Stimulated activated CD8-positive, alpha-beta memory T cell treated with anti-CD3 and anti-CD28 coated beads, Interleukin-7, amount 100 ng/mL, for 48 hours (primary cell): ENCODE results near the gene ERGIC3.
"Not testable (repeated sequence)": the region's sequence is repeated elsewhere in the genome, so short reads cannot be mapped to it uniquely, and the experiment has no call there.

ENCODE experiments used
- DNase-seq, 2 donors: peaks; one replicate each; pipeline ENCODE4 v3.0.0-alpha.2; 2020; ENCODE audit warnings: low read depth in 1 of 2; ENCODE audit errors: extremely low read depth in 1 of 2

Gene ERGIC3

DNA sequence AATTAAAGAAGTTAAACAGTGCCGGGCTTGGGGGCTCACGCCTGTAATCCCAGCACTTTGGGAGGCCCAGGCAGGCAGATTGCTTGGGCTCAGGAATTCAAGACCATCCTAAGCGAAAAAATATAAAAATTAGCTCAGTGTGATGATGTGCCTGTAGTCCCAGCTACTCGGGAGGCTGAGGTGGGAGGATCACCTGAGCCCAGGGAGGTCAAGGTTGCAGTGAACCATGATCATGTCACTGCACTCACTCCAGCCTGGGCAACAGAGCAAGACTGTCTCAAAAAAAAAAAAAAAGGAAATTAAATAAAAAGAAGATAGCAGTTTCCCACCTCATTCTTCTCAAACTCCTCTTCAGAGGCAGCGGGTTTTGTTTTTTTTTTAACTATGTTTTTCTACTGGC lies 24.1 kb upstream of the ERGIC3 start:
- not testable (repeated sequence) for DNase-seq

DNA sequence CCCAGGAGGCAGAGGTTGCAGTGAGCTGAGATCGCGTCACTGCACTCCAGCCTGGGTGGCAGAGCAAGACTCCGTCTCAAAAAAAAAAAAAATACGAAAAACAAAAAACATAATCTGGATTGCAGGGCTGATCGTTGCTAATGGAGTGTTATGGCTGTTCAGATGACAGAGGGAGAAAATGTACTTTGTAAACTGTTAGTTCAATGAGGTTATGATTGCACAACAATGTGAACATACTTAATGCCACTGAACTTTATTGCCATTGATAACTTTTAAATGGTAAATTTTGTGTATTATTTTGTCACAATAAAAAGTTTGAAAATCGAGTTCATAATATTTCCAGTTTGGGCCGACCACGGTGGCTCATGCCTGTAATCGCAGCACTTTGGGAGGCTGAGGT lies 22.9 kb upstream of the ERGIC3 start:
- DNase-seq: no peak

DNA sequence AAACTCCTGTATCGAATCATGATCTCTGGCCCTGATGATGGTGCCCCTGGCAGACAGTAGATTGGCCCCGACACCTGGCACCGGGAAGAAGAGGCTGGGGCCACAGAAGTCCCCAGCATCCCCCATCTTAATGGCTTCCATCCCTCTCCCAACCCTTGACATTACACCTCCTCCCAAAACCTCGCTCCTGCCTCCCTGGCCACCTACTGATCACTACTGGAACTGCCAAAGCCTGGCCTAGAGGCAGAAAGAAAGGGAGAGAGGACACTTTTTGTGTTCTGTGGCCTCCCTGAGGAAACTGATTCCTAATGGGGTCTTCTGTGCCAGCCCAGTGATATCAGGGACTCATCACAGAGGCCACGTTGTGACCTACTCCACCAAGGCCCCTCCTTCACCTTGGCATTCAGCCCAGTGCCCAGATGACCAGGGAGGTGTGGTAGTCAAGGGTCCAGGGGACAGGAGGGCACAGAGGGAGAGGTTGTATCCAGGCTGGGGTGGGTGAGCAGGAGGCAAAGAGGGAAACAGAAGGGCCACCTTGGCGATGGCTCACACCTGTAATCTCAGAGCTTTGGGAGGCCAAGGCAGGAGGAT lies 18.5 kb upstream of the ERGIC3 start:
- DNase-seq: no peak

DNA sequence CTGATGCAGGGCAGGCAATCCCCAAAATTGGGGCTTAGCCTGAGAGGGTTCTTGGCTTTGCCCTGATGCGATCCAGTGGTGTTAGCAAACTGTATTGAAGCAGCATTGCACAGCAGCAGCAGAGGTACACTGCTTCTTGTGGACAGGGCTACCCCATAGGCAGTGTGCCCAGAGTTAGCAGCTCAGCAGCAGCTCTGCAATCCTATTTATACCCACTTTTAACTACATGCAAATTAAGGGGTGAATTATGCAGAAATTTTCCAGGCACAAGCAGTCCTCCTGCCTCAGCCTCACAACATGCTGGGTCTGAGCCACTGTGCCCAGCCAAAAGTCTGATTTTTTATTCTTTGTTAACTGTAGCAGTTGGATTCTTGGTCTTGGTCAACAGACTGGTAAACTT lies 16.2 kb upstream of the ERGIC3 start:
- no peak for DNase-seq

DNA sequence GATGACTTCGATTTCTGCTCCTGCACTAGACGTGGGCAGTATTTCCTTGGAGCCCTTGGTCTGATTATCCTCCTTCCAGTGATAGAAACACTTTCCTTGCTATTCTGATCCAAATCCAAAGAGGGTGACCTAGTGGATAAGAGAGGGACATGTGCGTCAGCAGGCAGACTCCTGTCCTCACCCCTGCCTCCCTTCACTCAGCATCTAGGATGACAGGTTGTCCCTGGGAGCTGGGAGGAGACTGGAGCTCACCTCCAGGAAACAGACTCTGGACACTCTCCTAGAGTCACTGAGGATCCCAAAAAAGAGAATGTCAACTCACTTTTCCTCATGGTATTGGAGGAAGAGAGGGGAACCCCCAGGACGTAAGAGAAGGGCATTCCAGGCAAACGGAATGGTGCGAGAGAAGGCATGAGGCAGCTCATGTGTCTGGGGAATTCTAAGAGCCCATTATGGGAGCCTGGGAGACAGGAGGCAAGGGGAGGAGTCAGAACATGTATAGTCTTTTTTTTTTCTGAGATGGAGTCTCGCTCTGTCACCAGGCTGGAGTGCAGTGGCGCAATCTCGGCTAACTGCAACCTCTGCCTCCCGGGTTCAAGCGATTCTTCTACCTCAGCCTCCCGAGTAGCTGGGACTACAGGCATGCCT lies 14.6 kb upstream of the ERGIC3 start:
- no peak for DNase-seq

DNA sequence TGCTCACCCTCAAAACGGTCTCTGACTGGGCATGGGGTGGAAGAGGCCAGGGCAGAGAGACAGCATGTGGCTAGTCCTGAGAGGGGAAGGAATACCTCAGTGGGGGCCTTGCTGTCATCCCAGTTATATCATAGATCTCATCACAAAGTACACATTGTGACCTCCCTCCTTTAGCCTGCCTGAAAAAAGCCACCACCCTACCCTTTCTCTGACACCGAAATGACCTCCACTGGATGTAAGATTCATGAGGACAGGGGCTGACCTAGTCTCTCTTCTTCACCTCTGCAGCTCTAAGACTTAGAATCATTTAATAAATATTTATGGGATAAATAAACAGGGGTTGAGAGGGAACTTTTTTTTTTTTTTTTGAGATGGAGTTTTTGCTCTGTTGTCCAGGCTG lies 12.3 kb upstream of the ERGIC3 start, which contains the start of gene C20orf173:
Gene C20orf173, minus strand, starts transcription at position 101 of the 400 bp plus-strand sequence. CDS start 279 bp downstream, outside the sequence.
- DNase-seq: no peak

DNA sequence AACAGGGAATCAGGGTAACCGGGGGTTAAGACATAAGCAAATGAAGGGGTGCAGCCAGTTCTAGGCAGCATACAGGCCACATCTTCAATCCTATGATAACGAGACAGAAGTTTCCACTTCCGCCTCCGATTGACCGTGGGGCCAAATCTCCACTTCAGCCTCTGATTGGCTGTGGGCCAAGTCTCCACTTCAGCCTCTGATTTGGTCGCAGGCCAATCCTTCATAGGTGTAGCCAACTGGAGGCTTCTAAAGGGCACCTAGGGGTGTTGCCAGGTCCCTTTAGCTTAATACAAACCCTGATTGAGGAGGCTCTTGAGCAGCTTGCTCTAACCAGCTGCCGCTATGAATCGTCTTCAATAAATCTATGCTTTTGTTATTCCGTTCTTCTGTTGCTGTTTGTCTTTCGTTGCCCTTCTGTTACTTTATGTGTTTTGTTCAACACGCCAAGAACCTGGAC lies 2.1 kb upstream of the ERGIC3 start:
- no peak for DNase-seq

DNA sequence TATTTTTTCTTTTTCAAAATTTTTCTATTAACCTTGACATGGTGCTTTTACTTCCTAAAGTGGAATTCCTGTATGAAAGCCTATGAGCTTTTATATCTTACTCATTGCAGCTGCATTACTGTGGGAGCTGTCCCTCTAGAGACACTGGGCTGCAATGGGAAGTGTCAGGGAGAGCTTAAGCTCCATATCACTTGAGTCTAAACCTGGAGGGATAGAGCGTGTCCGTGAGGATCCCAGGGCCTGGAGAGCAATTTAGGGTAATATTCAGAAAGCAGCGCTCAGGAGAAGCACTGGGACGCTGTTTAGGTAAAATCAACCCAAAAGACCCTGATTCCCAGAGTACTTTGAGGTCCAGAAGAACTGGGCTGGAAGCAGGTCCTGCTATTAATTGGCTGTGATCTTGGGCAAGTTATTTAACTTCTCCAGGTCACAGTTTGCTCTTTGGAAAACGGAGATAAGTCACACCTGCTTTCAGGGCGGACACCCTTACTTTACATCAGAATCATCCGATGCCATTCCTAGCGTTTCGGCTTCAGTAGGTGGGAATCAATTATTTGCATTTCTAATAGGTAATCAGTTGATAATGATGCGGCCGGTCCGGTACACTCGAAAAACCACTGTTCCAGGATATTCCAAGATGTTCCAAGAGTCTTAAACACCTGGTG lies 628 bp upstream of the ERGIC3 start:
- no peak for DNase-seq

DNA sequence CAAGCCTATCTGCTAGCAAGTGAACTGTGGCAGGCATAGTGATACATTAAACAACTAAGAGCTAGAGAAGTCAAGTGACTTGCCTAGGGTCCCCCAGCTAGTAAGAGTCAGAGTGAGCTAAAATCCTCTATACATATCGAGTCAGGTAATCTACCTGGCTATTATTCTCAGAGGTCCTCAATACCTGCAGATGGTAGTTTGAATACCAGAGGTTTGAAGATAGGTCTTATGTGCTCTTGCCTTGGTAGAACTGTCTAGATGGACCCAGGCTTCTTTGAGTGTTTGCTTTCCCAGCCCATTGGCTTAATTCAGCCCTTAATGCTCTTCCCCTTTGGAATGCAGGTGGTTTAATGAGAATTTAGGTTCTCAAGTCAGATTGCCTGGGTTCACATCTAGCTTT lies 1.1 kb downstream of the ERGIC3 start:
- no peak for DNase-seq

DNA sequence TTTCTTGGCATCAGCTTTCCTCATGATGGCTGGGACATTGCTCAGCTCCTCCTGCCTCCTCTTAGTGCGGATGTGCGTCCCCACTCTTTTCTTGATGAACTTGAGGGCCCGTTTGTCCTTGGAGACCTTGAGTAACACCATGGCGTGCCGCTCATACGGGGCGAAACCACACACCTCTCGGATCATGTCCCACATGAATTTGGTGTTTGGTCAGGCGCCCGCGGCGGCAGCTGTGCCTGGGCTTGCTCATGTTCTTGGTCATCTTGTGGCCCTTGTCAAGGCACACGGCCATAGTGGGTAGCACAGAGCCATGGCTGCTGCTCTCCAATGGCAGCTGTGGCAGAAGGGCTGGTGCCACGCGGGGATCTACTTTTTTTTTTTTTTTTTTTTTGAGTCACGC lies 2.6 kb downstream of the ERGIC3 start:
- DNase-seq: no peak

DNA sequence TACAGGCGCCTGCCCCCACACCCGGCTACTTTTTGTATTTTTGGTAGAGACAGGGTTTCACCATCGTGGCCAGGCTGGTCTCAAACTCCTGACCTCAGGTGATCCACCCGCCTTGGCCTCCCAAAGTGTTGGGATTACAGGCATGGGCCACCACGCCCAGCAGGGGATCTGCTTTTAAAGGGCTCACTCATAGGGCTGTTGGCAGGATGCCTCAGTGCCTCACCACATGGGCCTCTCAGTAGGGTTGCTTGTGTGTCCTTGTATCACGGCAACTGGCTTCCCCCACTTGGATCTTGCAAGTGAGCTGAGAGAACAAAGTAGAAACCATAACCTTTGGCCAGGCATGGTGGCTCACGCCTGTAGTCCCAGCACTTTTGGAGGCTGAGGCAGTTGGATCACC lies 3.1 kb downstream of the ERGIC3 start:
- DNase-seq: not testable (repeated sequence)

DNA sequence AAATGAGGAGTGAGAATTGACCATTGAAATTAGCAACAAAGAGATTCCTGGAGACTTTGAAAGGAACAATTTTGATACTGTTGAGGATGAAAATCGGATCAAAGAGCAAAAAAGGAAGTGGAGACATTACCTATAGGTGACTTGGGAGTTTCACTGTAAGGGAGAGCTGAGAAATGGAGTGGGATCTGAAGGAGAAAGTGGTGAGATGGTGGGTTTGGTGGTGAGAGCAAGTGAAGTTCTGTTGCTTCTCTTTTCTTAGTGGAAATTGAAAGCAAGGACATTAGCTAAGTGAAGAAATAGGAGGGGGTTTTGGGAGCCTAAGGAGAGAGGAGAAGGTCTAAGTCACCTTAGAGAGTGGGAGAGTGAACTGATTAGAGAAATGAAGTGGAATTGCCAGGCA lies 4.2 kb downstream of the ERGIC3 start:
- DNase-seq: no peak

DNA sequence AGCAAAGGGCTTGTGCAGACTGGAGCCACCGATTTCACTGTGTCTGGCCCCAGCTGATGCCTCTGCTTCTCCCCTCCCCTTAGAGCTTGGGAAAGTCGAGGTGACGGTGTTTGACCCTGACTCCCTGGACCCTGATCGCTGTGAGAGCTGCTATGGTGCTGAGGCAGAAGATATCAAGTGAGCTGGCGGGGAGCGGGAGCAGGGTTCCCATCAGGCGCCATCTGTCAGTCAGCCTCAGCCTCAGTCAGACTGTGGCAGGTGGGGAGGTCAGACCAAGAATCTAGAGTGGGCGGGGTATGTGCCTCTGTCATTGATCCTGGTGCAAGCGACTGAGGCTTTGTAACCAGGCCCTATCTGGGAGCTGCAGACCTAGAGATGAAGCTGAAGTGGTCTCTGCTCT lies 5.5 kb downstream of the ERGIC3 start:
- no peak for DNase-seq

DNA sequence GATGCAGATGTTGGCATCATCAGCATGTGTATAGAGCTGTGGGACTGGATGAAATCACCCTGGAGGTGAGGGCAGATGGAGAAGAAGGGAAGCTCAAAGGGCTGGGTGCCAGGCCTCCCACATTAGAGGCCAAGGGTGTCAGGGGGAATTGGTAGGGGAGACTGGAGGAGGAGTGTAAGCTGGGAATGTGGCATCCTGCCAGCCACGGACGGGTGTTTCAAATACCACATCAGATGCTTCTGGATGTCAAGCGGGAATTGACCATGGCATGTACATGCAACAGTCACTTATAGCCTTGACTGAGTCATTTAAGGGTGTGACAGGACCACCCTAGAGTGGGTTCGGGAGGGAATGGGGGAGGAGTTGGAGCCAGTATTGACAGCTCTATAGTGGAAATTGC lies 9.6 kb downstream of the ERGIC3 start:
- no peak for DNase-seq

DNA sequence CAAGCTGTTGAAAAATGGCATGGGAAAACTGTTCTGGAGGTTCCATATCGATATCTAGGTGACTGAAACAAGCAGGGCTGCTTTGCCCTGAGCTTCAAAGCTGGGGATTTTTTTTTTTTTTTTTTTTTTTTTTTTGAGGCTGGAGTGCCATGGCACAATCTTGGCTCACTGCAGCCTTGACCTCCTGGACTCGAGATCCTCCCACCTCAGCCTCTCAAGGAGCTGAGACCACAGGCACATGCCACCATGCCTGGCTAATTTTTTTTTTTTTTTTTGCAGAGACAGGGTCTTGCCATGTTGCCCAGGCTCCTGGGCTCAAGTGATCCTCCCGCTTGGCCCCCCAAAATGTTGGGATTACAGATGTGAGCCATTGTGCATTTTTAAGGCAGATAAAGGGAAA lies 11.0 kb downstream of the ERGIC3 start:
- DNase-seq: no peak

DNA sequence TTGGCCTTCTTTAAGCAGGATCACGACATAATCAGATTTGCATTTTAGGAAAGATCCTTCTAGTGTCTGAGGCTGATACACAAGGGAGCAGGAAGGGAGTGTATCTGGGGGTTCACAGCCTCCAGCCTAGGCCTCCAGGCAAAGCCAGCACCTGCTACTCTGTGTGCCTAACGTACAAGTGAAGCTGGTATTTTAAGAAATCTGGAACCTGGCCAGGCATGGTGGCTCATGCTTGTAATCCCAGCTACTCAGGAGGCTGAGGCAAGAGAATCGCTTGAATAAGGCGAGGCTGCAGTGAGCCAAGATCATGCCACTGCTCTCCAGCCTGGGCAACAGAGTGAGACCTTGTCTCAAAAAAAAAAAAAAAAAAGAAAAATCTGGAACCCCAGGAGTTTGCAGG lies 13.6 kb downstream of the ERGIC3 start:
- DNase-seq: not testable (repeated sequence)

DNA sequence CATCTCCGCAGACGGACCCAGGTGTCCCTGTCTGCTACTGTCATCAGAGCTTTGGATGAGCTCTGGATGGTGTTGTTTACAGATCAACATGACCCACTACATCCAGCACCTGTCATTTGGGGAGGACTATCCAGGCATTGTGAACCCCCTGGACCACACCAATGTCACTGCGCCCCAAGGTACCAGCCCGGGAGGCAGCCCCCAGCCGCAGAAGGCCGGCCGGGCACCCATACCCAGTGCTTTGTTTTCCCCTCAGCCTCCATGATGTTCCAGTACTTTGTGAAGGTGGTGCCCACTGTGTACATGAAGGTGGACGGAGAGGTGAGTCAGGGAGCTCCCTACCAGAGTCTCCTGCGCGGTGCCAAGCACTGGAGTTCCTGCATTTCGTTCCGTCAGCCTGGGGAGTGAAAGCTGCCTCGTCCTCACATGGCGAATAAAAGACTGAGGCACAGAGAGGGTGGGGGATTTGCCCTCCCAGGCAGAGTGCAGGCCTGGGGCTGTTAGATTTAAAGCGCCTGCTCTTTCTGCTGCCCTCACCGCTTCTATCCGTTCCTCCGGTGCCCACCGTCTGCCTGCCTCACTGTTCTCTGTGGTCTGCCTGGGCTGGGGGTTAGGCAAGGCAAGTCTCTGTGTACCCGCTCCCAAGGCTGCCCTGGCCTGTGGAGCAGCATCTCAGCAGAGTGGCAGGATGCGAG lies 14.2 kb downstream of the ERGIC3 start:
- no peak for DNase-seq

DNA sequence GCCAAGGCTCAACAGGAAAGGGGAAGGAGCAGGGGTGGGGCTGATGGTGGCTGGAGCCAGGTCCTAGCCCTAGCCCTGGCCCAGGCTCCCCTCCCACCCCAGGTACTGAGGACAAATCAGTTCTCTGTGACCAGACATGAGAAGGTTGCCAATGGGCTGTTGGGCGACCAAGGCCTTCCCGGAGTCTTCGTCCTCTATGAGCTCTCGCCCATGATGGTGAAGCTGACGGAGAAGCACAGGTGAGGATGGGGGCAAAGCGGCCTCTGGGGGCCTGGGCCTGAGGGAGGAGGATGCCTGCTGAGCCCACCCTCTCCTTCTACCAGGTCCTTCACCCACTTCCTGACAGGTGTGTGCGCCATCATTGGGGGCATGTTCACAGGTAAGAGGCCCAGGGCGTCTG lies 15.0 kb downstream of the ERGIC3 start:
- no peak for DNase-seq

DNA sequence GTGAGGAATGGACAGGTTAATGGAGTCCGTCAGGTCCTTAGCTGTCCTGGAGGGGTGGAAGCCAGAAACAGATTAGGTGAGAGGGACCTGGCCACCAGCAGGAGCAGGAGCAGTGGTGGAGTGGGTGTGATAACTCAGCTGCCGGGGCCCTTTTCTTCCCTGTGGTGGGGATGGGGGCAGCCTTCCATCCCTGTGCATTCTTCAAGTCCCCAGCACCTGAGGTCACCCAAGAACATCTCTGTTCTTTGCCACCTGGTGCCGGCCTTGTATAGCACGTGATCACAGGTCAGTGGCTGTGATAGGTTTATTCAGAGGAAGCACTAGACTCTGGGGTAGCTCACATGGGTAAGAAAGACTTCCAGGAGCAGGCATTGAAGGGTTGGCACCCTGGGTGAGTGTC lies 16.6 kb downstream of the ERGIC3 start:
- DNase-seq: no peak

DNA sequence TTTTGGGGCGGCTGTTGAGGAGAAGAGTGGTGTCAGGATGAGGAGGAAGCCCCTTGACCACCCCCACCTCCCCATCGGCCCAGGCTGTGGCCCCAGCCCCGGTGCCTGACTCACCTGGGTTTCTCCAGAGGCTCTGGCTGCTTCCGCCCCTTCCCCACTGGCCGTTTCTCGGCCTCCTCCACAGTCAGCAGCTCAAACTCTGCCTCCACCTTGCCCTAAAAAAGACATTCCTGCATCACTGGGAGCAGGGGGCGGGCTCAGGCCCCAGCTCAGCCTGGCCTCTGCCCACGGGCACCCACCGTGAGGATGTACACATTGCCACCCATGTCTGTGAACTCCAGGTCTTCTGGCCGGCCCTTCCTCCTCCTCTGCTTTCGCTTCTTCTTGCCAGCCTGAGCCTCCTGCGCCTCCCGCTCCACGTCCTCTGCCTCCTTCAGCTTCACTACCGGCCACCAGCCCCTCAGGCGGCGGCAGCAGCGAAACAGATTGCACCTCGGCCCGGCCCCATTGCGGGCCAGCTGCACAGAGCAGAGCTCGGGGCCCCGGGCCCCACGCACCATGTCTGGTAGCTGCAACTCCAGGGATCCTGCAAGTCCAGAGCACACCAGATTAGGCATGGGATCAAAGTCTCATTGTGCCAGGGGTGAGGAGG lies 17.3 kb downstream of the ERGIC3 start:
- no peak for DNase-seq

DNA sequence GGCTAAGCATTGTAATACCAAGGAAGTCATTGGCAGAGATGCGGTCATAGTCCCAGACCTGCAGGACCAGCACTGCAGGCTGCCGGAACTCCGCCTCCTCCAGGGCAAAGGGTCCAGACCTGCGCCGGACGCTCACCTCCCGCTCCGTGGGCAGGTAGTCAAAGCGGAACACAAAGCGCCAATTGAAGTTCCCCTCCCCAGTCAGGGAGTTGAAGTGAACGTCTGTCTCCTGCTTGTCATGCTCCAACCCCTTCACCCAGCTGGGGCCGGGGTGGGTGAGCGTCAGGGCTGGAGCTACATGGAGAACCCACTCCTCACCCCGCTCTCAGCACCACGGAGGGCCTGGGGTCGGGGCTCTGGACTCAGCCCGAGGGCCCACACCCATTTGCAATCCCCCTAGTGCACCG lies 18.2 kb downstream of the ERGIC3 start:
- DNase-seq: no peak
